A549 treated with ZK216348 at 1 μM for 4 hours (cell line): ENCODE data around the gene STX7. TPM values are rescaled to one million over a fixed set of nuclear protein-coding genes. Genes with fewer than 3 reads are reported as not detected.

Source experiments
- total RNA-seq: library from RNA; stranded (reverse); fragments of 200-300 nt; extraction: Qiagen RNA extraction; gene quantifications from 5 replicates; pipeline ENCODE4 v1.2.3, GENCODE V29; 2022; ENCODE audit warnings: low read depth

The STX7 gene, protein sequence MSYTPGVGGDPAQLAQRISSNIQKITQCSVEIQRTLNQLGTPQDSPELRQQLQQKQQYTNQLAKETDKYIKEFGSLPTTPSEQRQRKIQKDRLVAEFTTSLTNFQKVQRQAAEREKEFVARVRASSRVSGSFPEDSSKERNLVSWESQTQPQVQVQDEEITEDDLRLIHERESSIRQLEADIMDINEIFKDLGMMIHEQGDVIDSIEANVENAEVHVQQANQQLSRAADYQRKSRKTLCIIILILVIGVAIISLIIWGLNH
- total RNA-seq = 21.7 to 26.7 TPM (median 23.2 TPM) in 5 replicates

DNA sequence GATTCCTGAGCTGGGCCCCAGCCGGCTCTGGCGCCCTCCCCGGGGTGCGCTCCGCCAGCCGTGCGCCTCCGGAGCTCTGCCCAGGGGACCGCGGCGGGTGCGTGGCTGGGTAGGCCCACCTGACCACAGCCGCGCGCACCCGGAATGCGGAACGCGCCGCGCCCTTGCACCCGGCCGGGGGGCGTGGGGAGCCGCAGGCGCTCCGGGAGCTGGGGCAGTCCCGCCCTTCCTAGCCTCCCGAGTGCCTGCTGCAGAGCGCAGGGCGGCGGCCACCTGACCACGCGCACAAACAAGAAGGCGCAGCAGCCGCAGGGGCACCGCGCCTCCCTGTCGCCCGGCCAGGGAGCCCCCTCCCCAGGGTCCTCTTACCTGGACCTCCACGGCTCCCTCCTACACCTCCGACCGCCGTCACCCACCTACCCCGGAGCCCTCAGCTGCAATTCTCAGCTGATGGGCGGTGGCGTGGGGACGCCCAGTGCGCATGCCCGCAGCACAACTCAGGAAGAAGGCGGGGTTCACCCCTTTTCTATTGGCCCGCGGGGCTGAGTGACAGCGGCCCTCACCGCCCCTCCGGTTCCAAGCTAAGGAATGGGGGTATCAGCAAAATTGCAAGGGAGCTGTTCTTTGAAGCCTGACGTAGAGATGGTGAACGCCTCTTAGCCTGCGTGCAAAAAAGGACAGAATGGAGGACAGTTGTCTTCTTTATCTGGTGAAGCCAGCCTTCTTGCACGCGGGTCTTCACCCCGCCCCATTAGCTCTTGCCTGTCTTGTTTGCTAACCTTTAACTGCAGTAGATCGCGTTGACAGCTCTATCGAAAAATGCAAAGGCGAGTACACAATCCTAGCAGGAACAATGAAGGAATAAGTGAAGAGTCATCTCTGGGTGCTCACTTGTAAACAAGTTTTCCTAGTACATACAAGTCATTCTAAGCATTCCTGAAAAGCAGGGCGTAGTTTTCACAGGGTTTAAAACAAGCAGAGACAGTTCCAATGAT is at the start of gene STX7:
STX7 (minus strand) TSS at position 479 of the 995 bp plus-strand sequence. CDS start 9,586 bp downstream, outside the sequence.

DNA sequence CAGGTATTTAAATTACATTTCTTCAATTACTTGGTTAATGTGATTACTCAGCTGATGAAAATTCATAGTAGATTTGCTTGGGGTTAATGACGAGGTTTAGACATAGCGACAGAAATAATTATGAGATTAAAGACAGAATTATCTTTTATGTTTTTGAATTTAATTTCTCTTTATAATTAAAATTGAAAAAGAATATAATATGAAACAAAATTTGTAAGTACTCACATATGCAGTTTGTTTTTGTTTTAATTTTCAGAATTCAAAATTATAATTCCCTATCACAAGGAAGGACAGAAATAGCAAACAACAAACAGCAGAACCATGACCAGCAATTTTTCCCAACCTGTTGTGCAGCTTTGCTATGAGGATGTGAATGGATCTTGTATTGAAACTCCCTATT is 39.5 kb upstream of the STX7 start, which contains the start of gene TAAR8:
TAAR8 (plus strand) TSS at position 301 of the 400 bp plus-strand sequence; CDS start at position 322, 21 bp downstream.

DNA sequence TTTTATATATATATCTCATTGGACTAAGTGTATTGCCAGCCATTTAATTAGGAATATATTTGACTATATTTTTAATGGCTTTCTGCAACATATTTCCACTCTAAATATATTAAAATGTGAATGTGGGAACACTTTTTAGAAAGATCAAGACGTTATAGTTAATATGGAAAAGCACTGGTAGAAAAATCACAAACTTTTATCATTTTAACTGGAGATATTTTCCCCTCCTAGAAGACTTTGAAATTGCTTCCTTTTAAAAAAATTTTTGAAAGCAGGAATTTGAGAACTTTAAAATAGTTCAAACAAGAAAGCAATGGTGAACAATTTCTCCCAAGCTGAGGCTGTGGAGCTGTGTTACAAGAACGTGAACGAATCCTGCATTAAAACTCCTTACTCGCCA is 25.1 kb upstream of the STX7 start, which contains the start of gene TAAR9:
TAAR9 (plus strand) TSS at position 301 of the 400 bp plus-strand sequence; CDS start at position 314, 13 bp downstream.

GRCh38 chr6:132400883-132401617 is 111.9 kb downstream of the STX7 start, which contains the start of gene MOXD1:
Gene MOXD1 (minus strand): TSS chr6:132401475. CDS start chr6:132401426, 49 bp downstream.

Other genes starting within 250 kb of the STX7 start
- gene MOXD1, start 111.6 kb downstream of the STX7 start, total RNA-seq = 1.5 to 2.1 TPM (median 2.0 TPM) in 5 replicates
- gene TAAR9, start 25.2 kb upstream of the STX7 start, total RNA-seq = not detected in 5 replicates
- gene TAAR8, start 39.6 kb upstream of the STX7 start, total RNA-seq = not detected in 5 replicates
- gene TAAR6, start 57.2 kb upstream of the STX7 start, total RNA-seq = not detected in 5 replicates
- not detected in 5 replicates for gene TAAR5, start 76.6 kb upstream of the STX7 start, total RNA-seq
- not detected in 5 replicates for gene TAAR2, start 111.2 kb upstream of the STX7 start, total RNA-seq
- gene TAAR1, start 146.1 kb upstream of the STX7 start, total RNA-seq = not detected in 5 replicates
- gene VNN1, start 200.9 kb upstream of the STX7 start, total RNA-seq = 0.04 to 0.09 TPM (median 0.07 TPM) in 5 replicates
- not detected in 5 replicates for gene VNN2, start 244.8 kb upstream of the STX7 start, total RNA-seq